Stomach (tissue), 9 donors: ENCODE measurements around the gene FOXO6. TPM values are rescaled to one million over a fixed set of nuclear protein-coding genes. Genes with fewer than 3 reads are reported as not detected.

Experiments used
- DNase-seq, 2 donors: peaks; one replicate each; pipeline versions ENCODE4 v3.0.0 to v3.0.0-alpha.2; 2013 to 2019
- H3K27ac ChIP-seq, 5 donors: fragments of 200-600 bp in 4 of 5; sonication (generic) in 4 of 5; one replicate each; pipeline ENCODE4 v1.5.1; 2013 to 2019; ENCODE audit warnings: mild to moderate bottlenecking in 1 of 5, moderate library complexity in 1 of 5
- H3K27me3 ChIP-seq, 3 donors: fragments of 200-600 bp; sonication (generic); one replicate each; pipeline ENCODE4 v1.5.1; 2017 to 2019; ENCODE audit warnings: mixed run types in 1 of 3
- H3K36me3 ChIP-seq, 4 donors: fragments of 200-600 bp; sonication (generic); 1 replicate in 3 of 4; 2 replicates in 1 of 4; pipeline ENCODE4 v1.5.1; 2016 to 2019
- H3K4me1 ChIP-seq, 4 donors: fragments of 200-600 bp; sonication (generic); one replicate each; pipeline ENCODE4 v1.5.1; 2016 to 2019
- H3K4me3 ChIP-seq, 4 donors: fragments of 200-600 bp; sonication (generic) in 3 of 4; one replicate each; pipeline ENCODE4 v1.5.1; 2016 to 2019; ENCODE audit warnings: mild to moderate bottlenecking in 1 of 4
- H3K9me3 ChIP-seq, 4 donors: fragments of 200-600 bp; sonication (generic); one replicate each; pipeline ENCODE4 v1.5.1; 2016 to 2019
- CTCF ChIP-seq, 7 experiments: fragments of 450-650 bp in 4 of 7; fragments of 200-600 bp in 3 of 7; sonication (generic) in 3 of 7; IDR thresholded peaks; one replicate each; pipeline ENCODE4 v1.5.1; 2016 to 2019; ENCODE audit warnings: antibody characterized with exemption in 7 of 7, control low read depth in 2 of 7, mild to moderate bottlenecking in 1 of 7
- EP300 ChIP-seq: sonication (generic); formaldehyde crosslinking; IDR thresholded peaks from one replicate; pipeline ENCODE4 v1.6.1; 2017; ENCODE audit warnings: antibody characterized with exemption
- POLR2A ChIP-seq, 4 donors: fragments of 450-650 bp; IDR thresholded peaks; one replicate each; pipeline ENCODE4 v1.6.1; 2016; ENCODE audit warnings: antibody characterized with exemption in 4 of 4, control low read depth in 2 of 4, mild to moderate bottlenecking in 1 of 4, moderate library complexity in 1 of 4
- POLR2AphosphoS5 ChIP-seq, 3 donors: sonication (generic); formaldehyde crosslinking; IDR thresholded peaks; one replicate each; pipeline ENCODE4 v1.6.1; 2016; ENCODE audit warnings: antibody characterized with exemption in 3 of 3
- WGBS, 5 donors: extraction: QIAGEN DNeasy Blood & Tissue Kit in 3 of 5; methylation state at CpG; one replicate each; pipeline versions ENCODE4 v1.1.5 to v1.1.7; 2013 to 2018; 5-methylcytosine and 5-hydroxymethylcytosine counted together
- intact Hi-C: fragments of 100-400 bp; cut with DNase I; formaldehyde crosslinking; loops from one replicate; pipeline ENCODE4 v1.15.1; 2023; ENCODE audit warnings: low total_unique reads
- polyA plus RNA-seq, 3 donors: library from polyadenylated mRNA; stranded (reverse); fragments of 200-250 nt; gene quantifications; one replicate each; pipeline ENCODE4 v1.2.3, GENCODE V29; 2013
- total RNA-seq, 5 donors: library from RNA; depleted of rRNA; stranded (reverse); fragments of >200 nt; gene quantifications; one replicate each; pipeline versions ENCODE4 v1.1.0 to v1.2.3, GENCODE V29; 2014 to 2016
- donor health status: healthy with polysubstance abuse.
- donor health status: Bipolar disorder and iron deficiency.
- donor health status: healthy.

FOXO6 gene
- total and polyA plus RNA-seq, 8 donors, result under 0.01 to 1.1 (median 0.60) TPM; not detected in 4

- no peak for DNase-seq
- peaks cover 0 to 18% (median 0%) of the 10 kb centered on the region in 3 donors for H3K27me3 ChIP-seq
- no peak overlapping the region for H3K4me3 ChIP-seq
- intact Hi-C loops, result no loop called here
- H3K9me3 ChIP-seq, result no peaks in the 10 kb centered on the region
- TF ChIP-seq POLR2AphosphoS5 (IDR thresholded peaks at IDR 0.05), result no peak
- TF ChIP-seq POLR2A (IDR thresholded peaks at IDR 0.05), result no peak
- H3K4me1 ChIP-seq, result peaks cover 6 to 32% (median 27%) of the 10 kb centered on the region in 4 donors
- H3K27ac ChIP-seq, result no peak overlapping the region
- WGBS, 5 donors, result 95 to 100% (median 100%) methylated on average over 1 of the region's 1 CpG
- no peaks in the 10 kb centered on the region for H3K36me3 ChIP-seq
These were observed 29.3 kb downstream of the FOXO6 start for GRCh38 chr1:41390573-41390972.

GRCh38 chr1:41391834-41392527, 30.7 kb downstream of the FOXO6 start:
- WGBS, 5 donors, result 42 to 57% (median 46%) methylated on average over 4 to 9 of the region's 9 CpGs
- no peak for TF ChIP-seq CTCF (IDR thresholded peaks at IDR 0.05)
- no peak for TF ChIP-seq POLR2AphosphoS5 (IDR thresholded peaks at IDR 0.05)
- TF ChIP-seq POLR2A (IDR thresholded peaks at IDR 0.05), result no peak
- no peak for TF ChIP-seq EP300
- DNase-seq, result no peak
- Histone ChIP-seq H3K9me3 (no peaks in the 10 kb centered on the region), H3K36me3 (no peaks in the 10 kb centered on the region), H3K4me1 (peaks cover 6 to 21% (median 18%) of the 10 kb centered on the region in 4 donors), H3K4me3 (no peak overlapping the region), H3K27ac (no peak overlapping the region), H3K27me3 (peaks cover 0 to 29% (median 5%) of the 10 kb centered on the region in 3 donors)
- intact Hi-C loops, result no loop called here

- no peaks in the 10 kb centered on the region for H3K36me3 ChIP-seq
- H3K9me3 ChIP-seq, result no peaks in the 10 kb centered on the region
- 71 to 87% (median 81%) methylated on average over 4 of the region's 4 CpGs for WGBS, 5 donors
- no peak for DNase-seq
- H3K4me1 ChIP-seq, result peaks cover 2 to 15% (median 12%) of the 10 kb centered on the region in 4 donors
- no peak overlapping the region for H3K4me3 ChIP-seq
- TF ChIP-seq POLR2A (IDR thresholded peaks at IDR 0.05) (no peak), EP300 (no peak), POLR2AphosphoS5 (IDR thresholded peaks at IDR 0.05) (no peak), CTCF (IDR thresholded peaks at IDR 0.05) (no peak)
- intact Hi-C loops, result no loop called here
- no peak overlapping the region for H3K27ac ChIP-seq
- peaks cover 0 to 29% (median 5%) of the 10 kb centered on the region in 3 donors for H3K27me3 ChIP-seq
These were observed 31.3 kb downstream of the FOXO6 start for GRCh38 chr1:41392528-41392924.

GRCh38 chr1:41393716-41394368, 32.6 kb downstream of the FOXO6 start:
- no peaks in the 10 kb centered on the region for H3K9me3 ChIP-seq
- no peak for TF ChIP-seq CTCF (IDR thresholded peaks at IDR 0.05)
- no peak for TF ChIP-seq POLR2AphosphoS5 (IDR thresholded peaks at IDR 0.05)
- no peak for TF ChIP-seq POLR2A (IDR thresholded peaks at IDR 0.05)
- no peak for TF ChIP-seq EP300
- H3K27me3 ChIP-seq, result peaks cover 0 to 29% (median 5%) of the 10 kb centered on the region in 3 donors
- DNase-seq, result no peak
- no peak overlapping the region for H3K4me3 ChIP-seq
- intact Hi-C loops, result no loop called here
- H3K27ac ChIP-seq, result no peak overlapping the region
- no peaks in the 10 kb centered on the region for H3K36me3 ChIP-seq
- WGBS, 5 donors, result 74 to 88% (median 86%) methylated on average over 6 of the region's 6 CpGs
- peaks cover 0 to 11% (median 0%) of the 10 kb centered on the region in 4 donors for H3K4me1 ChIP-seq
